HepG2 (cell line): ENCODE data around the gene VWCE. TPM values are rescaled to one million over a fixed set of nuclear protein-coding genes. Genes with fewer than 3 reads are reported as not detected.

Source experiments
- ARNT2 ChIP-seq: sonication (generic); formaldehyde crosslinking; IDR thresholded peaks from 2 replicates; pipeline ENCODE4 v1.8.0; 2022; ENCODE audit warnings: mild to moderate bottlenecking, low read depth, missing genetic modification reagents, moderate library complexity
- FOXP1 ChIP-seq, 2 experiments: fragments of 450-650 bp in 1 of 2; IDR thresholded peaks; 2 replicates each; pipeline ENCODE4 v1.6.1; 2017 to 2018; ENCODE audit warnings: antibody characterized with exemption in 1 of 2
- IKZF1 ChIP-seq: fragments of 450-650 bp; IDR thresholded peaks from 2 replicates; pipeline ENCODE4 v1.7.1; 2016
- KLF9 ChIP-seq: IDR thresholded peaks from 2 replicates; pipeline ENCODE4 v1.6.1; 2016; ENCODE audit warnings: low read depth
- MLLT10 ChIP-seq: sonication (generic); formaldehyde crosslinking; IDR thresholded peaks from 2 replicates; pipeline ENCODE4 v1.4.0; 2020; ENCODE audit warnings: missing genetic modification reagents
- PRPF4 ChIP-seq: fragments of 200-400 bp; formaldehyde crosslinking; IDR thresholded peaks from 2 replicates; pipeline ENCODE4 v1.6.1; 2016; ENCODE audit warnings: low read length, low read depth; ENCODE audit not compliant: poor library complexity, severe bottlenecking
- RXRB ChIP-seq: IDR thresholded peaks from 2 replicates; pipeline ENCODE4 v1.6.1; 2016; ENCODE audit warnings: borderline replicate concordance, missing genetic modification reagents, missing compliant biosample characterization
- STAT5B ChIP-seq: sonication (generic); formaldehyde crosslinking; IDR thresholded peaks from 2 replicates; pipeline ENCODE4 v1.4.0; 2020; ENCODE audit warnings: missing genetic modification reagents
- ZNF142 ChIP-seq: sonication (generic); formaldehyde crosslinking; IDR thresholded peaks from 2 replicates; pipeline ENCODE4 v1.4.0; 2020; ENCODE audit warnings: missing genetic modification reagents
- ZNF747 ChIP-seq: sonication (generic); formaldehyde crosslinking; IDR thresholded peaks from 2 replicates; pipeline ENCODE4 v1.8.1; 2023; ENCODE audit warnings: missing genetic modification reagents, mild to moderate bottlenecking, borderline replicate concordance
- polyA plus RNA-seq, 8 experiments: library from polyadenylated mRNA; depleted of rRNA in 3 of 8; stranded (reverse) in 7 of 8; unstranded in 1 of 8; fragments of >200 nt; fragmentation: Illumina TruSeq in 4 of 8; extraction: Trizol in 4 of 8; gene quantifications; 2 replicates each; pipeline versions ENCODE4 v1.2.1 to v1.2.3, GENCODE V29; 2011 to 2016; ENCODE audit warnings: low read depth in 4 of 8, missing spikeins in 1 of 8, mixed read lengths in 1 of 8; ENCODE audit not compliant: insufficient read depth in 1 of 8
- total RNA-seq, 5 experiments: library from RNA; depleted of rRNA; stranded (reverse); fragments of >200 nt; fragmentation: Illumina TruSeq; extraction: Trizol; gene quantifications; 2 replicates each; pipeline ENCODE4 v1.2.3, GENCODE V29; 2016; ENCODE audit warnings: low read depth in 1 of 5
- TF ChIP-seq, protein P1 (sequence below): sonication (generic); formaldehyde crosslinking; IDR thresholded peaks from 2 replicates; pipeline ENCODE4 v1.5.1; 2020; ENCODE audit warnings: missing genetic modification reagents, mild to moderate bottlenecking, borderline replicate concordance
- TF ChIP-seq, protein P2 (sequence below): sonication (generic); formaldehyde crosslinking; IDR thresholded peaks from 2 replicates; pipeline ENCODE4 v1.4.0; 2020; ENCODE audit warnings: missing genetic modification reagents
- TF ChIP-seq, protein P3 (sequence below): sonication (generic); formaldehyde crosslinking; IDR thresholded peaks from 2 replicates; pipeline ENCODE4 v1.4.0; 2020; ENCODE audit warnings: missing genetic modification reagents, borderline replicate concordance

Gene VWCE
- total and polyA plus RNA-seq, 2 of the 13 experiments (the other 11 are each of a cell fraction or from before 2014, with no cell fraction given), result 27.6 to 58.3 TPM

DNA sequence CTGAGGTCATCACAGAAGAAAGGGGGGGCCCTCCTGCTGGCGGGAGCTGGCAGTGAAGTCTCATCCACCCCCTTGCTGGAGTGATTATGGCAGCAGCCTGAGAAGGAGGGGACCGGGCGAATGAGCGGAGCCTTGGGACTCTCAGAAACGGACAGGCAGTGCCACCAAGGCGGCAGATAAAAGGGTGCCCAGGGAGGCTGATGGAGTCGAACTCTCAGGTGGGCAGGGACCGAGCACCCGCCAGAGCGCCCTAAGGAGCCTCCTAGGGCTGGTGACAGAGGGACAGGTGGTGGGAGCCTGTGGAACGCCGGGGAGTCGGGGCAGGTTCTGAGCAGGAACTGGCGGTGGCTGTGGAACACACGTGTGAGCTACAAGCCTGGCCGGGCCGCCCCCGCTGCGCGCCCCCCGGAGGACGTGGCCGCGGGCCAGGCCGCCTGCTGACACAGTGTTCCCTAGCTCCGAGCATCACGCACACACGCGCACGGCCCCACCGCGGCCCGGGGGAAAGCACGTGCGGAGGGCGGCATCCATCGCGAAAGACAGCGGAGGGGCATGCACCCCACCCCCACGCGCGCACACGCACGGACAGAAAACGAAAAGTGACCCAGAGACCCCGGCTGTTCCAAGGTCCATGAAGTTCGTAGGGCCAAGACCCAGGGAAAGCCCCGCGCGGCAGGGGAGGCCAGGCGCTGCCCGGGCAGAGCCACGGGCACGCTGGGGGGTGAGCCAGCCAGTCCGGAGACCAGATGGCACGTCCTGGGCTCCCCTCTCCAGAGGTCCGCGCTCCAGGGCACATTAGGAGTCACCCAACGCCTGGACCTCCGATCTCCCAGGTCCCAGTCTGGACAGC lies 1.0 kb downstream of the VWCE start (continued):
- TF ChIP-seq ZNF142 (no peak), STAT5B (CRISPR knock-in tag) (no peak), ARNT2 (CRISPR knock-in tag) (no peak), ZNF747 (CRISPR knock-in tag) (0 out of 2 replicates have a peak, but pooled peaks have one; percentile 34), RXRB (CRISPR knock-in tag) (0 out of 2 replicates have a peak, but pooled peaks have one; percentile 15), KLF9 (CRISPR knock-in tag) (no peak), PRPF4 (no peak), IKZF1 (no peak), FOXP1 (IDR thresholded peaks at IDR 0.05) (no peak), FOXP1 (CRISPR knock-in tag; IDR thresholded peaks at IDR 0.05) (no peak), MLLT10 (CRISPR knock-in tag) (no peak)
- TF ChIP-seq, protein P1, sequence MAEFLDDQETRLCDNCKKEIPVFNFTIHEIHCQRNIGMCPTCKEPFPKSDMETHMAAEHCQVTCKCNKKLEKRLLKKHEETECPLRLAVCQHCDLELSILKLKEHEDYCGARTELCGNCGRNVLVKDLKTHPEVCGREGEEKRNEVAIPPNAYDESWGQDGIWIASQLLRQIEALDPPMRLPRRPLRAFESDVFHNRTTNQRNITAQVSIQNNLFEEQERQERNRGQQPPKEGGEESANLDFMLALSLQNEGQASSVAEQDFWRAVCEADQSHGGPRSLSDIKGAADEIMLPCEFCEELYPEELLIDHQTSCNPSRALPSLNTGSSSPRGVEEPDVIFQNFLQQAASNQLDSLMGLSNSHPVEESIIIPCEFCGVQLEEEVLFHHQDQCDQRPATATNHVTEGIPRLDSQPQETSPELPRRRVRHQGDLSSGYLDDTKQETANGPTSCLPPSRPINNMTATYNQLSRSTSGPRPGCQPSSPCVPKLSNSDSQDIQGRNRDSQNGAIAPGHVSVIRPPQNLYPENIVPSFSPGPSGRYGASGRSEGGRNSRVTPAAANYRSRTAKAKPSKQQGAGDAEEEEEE (CRISPR knock-in tag), result peak; percentile 76; the same call in 1 of the 2 replicates
- TF ChIP-seq, protein P2, sequence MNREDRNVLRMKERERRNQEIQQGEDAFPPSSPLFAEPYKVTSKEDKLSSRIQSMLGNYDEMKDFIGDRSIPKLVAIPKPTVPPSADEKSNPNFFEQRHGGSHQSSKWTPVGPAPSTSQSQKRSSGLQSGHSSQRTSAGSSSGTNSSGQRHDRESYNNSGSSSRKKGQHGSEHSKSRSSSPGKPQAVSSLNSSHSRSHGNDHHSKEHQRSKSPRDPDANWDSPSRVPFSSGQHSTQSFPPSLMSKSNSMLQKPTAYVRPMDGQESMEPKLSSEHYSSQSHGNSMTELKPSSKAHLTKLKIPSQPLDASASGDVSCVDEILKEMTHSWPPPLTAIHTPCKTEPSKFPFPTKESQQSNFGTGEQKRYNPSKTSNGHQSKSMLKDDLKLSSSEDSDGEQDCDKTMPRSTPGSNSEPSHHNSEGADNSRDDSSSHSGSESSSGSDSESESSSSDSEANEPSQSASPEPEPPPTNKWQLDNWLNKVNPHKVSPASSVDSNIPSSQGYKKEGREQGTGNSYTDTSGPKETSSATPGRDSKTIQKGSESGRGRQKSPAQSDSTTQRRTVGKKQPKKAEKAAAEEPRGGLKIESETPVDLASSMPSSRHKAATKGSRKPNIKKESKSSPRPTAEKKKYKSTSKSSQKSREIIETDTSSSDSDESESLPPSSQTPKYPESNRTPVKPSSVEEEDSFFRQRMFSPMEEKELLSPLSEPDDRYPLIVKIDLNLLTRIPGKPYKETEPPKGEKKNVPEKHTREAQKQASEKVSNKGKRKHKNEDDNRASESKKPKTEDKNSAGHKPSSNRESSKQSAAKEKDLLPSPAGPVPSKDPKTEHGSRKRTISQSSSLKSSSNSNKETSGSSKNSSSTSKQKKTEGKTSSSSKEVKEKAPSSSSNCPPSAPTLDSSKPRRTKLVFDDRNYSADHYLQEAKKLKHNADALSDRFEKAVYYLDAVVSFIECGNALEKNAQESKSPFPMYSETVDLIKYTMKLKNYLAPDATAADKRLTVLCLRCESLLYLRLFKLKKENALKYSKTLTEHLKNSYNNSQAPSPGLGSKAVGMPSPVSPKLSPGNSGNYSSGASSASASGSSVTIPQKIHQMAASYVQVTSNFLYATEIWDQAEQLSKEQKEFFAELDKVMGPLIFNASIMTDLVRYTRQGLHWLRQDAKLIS (CRISPR knock-in tag), result no peak
- TF ChIP-seq, protein P3, sequence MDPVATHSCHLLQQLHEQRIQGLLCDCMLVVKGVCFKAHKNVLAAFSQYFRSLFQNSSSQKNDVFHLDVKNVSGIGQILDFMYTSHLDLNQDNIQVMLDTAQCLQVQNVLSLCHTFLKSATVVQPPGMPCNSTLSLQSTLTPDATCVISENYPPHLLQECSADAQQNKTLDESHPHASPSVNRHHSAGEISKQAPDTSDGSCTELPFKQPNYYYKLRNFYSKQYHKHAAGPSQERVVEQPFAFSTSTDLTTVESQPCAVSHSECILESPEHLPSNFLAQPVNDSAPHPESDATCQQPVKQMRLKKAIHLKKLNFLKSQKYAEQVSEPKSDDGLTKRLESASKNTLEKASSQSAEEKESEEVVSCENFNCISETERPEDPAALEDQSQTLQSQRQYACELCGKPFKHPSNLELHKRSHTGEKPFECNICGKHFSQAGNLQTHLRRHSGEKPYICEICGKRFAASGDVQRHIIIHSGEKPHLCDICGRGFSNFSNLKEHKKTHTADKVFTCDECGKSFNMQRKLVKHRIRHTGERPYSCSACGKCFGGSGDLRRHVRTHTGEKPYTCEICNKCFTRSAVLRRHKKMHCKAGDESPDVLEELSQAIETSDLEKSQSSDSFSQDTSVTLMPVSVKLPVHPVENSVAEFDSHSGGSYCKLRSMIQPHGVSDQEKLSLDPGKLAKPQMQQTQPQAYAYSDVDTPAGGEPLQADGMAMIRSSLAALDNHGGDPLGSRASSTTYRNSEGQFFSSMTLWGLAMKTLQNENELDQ, result no peak
